DND-41 (cell line): ENCODE results near the gene DDB1.

Source experiments
- EZH2 ChIP-seq: IDR thresholded peaks from 3 replicates; pipeline ENCODE4 v1.6.1; 2012; ENCODE audit warnings: borderline replicate concordance, low read depth, mild to moderate bottlenecking, moderate library complexity, low read length, inconsistent platforms; ENCODE audit not compliant: severe bottlenecking
- TF ChIP-seq, protein P1 (sequence below): IDR thresholded peaks from 2 replicates; pipeline ENCODE4 v1.5.1; 2012; ENCODE audit warnings: borderline replicate concordance, low read length, moderate library complexity, mild to moderate bottlenecking; ENCODE audit not compliant: poor library complexity, severe bottlenecking; ENCODE audit errors: extremely low read depth

DNA sequence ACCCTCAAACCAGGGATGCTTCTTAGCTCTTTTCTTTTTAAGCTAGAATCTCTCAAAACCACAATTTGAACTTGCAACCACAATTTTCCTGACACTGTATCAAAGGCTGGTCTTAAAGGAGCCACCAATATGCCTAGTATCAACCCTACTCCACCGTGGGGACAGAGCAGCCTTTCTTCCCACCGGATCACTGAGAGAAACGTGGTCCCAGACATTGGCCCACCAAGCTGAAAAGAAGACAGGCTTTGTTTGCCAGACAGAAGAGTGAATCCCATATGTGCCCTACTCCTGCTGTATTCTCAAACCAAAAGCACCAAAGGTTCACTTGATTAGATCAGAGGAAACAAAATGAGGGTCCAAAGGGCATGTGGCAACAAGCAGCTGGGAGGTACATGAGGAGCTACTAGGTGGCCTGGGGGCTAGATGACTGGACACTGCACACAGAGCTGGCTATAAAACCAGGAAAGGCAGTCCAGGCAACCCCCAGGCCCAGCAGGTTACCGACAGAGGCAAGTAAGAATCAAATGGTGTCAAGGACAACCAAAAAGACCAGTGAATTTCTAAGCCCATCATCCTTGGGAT is 34.2 kb downstream of the DDB1 start:
- TF ChIP-seq, protein P1, sequence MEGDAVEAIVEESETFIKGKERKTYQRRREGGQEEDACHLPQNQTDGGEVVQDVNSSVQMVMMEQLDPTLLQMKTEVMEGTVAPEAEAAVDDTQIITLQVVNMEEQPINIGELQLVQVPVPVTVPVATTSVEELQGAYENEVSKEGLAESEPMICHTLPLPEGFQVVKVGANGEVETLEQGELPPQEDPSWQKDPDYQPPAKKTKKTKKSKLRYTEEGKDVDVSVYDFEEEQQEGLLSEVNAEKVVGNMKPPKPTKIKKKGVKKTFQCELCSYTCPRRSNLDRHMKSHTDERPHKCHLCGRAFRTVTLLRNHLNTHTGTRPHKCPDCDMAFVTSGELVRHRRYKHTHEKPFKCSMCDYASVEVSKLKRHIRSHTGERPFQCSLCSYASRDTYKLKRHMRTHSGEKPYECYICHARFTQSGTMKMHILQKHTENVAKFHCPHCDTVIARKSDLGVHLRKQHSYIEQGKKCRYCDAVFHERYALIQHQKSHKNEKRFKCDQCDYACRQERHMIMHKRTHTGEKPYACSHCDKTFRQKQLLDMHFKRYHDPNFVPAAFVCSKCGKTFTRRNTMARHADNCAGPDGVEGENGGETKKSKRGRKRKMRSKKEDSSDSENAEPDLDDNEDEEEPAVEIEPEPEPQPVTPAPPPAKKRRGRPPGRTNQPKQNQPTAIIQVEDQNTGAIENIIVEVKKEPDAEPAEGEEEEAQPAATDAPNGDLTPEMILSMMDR: no peak
- TF ChIP-seq EZH2: no peak
